Smooth muscle cell (in vitro differentiated cells): ENCODE measurements around the gene AZIN2. TPM values are rescaled to one million over a fixed set of nuclear protein-coding genes. Genes with fewer than 3 reads are reported as not detected.
A peak's percentile ranks its signal among the peaks of the same experiment; 100 is the strongest.

Experiments
- DNase-seq: peaks from one replicate; lab custom pipeline; 2025; ENCODE audit not compliant: unreplicated experiment; lab: John Stamatoyannopoulos, UW
- H2AFZ ChIP-seq: fragments of 200-600 bp; sonication (generic); 2 replicates; pipeline ENCODE4 v1.6.0; 2016; ENCODE audit warnings: antibody characterized with exemption, low read depth, mild to moderate bottlenecking
- H3F3A ChIP-seq: fragments of 200-600 bp; sonication (generic); 2 replicates; pipeline ENCODE4 v1.6.0; 2017; ENCODE audit warnings: antibody characterized with exemption, low read depth
- H3K27ac ChIP-seq: fragments of 200-600 bp; sonication (generic); 2 replicates; pipeline ENCODE4 v1.5.1; 2016; ENCODE audit warnings: low read depth, mild to moderate bottlenecking
- H3K27me3 ChIP-seq: fragments of 200-600 bp; sonication (generic); 2 replicates; pipeline ENCODE4 v1.6.1; 2016; ENCODE audit warnings: low read depth, mild to moderate bottlenecking
- H3K36me3 ChIP-seq: fragments of 200-600 bp; sonication (generic); 2 replicates; pipeline ENCODE4 v1.5.1; 2016; ENCODE audit warnings: low read depth
- H3K4me1 ChIP-seq: fragments of 200-600 bp; sonication (generic); 2 replicates; pipeline ENCODE4 v1.5.1; 2016; ENCODE audit warnings: low read depth
- H3K4me2 ChIP-seq: fragments of 200-600 bp; sonication (generic); 2 replicates; pipeline ENCODE4 v1.6.0; 2016; ENCODE audit warnings: mild to moderate bottlenecking
- H3K4me3 ChIP-seq: fragments of 200-600 bp; sonication (generic); 2 replicates; pipeline ENCODE4 v1.5.1; 2016; ENCODE audit warnings: mild to moderate bottlenecking
- H3K79me2 ChIP-seq: fragments of 200-600 bp; sonication (generic); 2 replicates; pipeline ENCODE4 v1.6.0; 2016; ENCODE audit warnings: low read depth, mild to moderate bottlenecking
- H3K9ac ChIP-seq: fragments of 200-600 bp; sonication (generic); 2 replicates; pipeline ENCODE4 v1.6.0; 2016; ENCODE audit warnings: low read depth
- H3K9me3 ChIP-seq: fragments of 200-600 bp; sonication (generic); replicated peaks from 2 replicates; pipeline ENCODE4 v1.5.1; 2016; ENCODE audit warnings: low read depth
- H4K20me1 ChIP-seq: fragments of 200-600 bp; sonication (generic); 2 replicates; pipeline ENCODE4 v1.6.0; 2016; ENCODE audit warnings: low read depth
- WGBS: methylation state at CpG from one replicate; pipeline ENCODE4 v1.1.7; 2016; ENCODE audit warnings: low lambda C conversion rate; 5-methylcytosine and 5-hydroxymethylcytosine counted together
- polyA plus RNA-seq: library from polyadenylated mRNA; unstranded; fragments of >200 nt; fragmentation: Nextera tagmentation; extraction: Ambion mirVana; gene quantifications from 2 replicates; pipeline ENCODE4 v1.2.1, GENCODE V29; 2016
- total RNA-seq: library from RNA; depleted of rRNA; stranded (reverse); fragments of >200 nt; gene quantifications from 2 replicates; pipeline ENCODE4 v1.2.3, GENCODE V29; 2014
- TF ChIP-seq, protein P1 (sequence below): fragments of 200-600 bp; sonication (generic); IDR thresholded peaks from 2 replicates; pipeline ENCODE4 v1.5.1; 2017; ENCODE audit warnings: borderline replicate concordance, mild to moderate bottlenecking, antibody characterized with exemption; ENCODE audit not compliant: insufficient read depth, poor library complexity, severe bottlenecking

Gene AZIN2
- total and polyA plus RNA-seq, 2 experiments from 2014 or later, result 7.9 to 33.5 TPM

DNA sequence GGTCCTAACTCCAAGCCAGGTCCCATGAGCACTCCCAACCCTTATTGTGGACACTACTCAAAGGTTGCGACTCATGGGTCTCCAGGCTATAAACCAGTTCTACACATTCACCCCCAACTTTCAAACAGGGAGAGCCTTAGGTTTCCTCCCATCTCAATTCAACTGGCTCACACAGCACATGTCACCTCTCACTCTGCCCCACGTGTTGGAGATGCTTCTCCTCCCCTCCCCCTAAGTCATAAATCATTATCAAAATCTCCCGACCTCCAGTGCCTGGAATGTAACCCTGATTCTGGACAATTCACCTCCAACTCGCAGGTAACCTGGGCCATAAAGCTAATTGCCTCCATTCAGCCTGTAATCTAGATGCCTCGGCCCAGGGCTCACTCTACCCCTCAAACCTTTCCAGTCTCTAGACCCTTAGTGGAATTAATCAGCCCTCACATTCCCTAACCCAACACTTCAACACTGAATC is 44.9 kb upstream of the AZIN2 start:
- Histone ChIP-seq H3K9ac (peak overlapping the region; percentile 94), H3K27ac (peak overlapping the region; percentile 73), H3K9me3 (no peaks in the 10 kb centered on the region), H3F3A (no peaks in the 10 kb centered on the region), H3K4me1 (peaks cover 14% of the 10 kb centered on the region), H3K79me2 (peaks cover 55% of the 10 kb centered on the region), H3K4me2 (peak overlapping the region; percentile 99), H2AFZ (peak overlapping the region; percentile 78), H3K4me3 (peak overlapping the region; percentile 94), H3K27me3 (no peaks in the 10 kb centered on the region), H3K36me3 (no peaks in the 10 kb centered on the region), H4K20me1 (peaks cover 45% of the 10 kb centered on the region)
- no peak for DNase-seq
- 9% methylated on average over 5 of the region's 5 CpGs for WGBS
- TF ChIP-seq, protein P1, sequence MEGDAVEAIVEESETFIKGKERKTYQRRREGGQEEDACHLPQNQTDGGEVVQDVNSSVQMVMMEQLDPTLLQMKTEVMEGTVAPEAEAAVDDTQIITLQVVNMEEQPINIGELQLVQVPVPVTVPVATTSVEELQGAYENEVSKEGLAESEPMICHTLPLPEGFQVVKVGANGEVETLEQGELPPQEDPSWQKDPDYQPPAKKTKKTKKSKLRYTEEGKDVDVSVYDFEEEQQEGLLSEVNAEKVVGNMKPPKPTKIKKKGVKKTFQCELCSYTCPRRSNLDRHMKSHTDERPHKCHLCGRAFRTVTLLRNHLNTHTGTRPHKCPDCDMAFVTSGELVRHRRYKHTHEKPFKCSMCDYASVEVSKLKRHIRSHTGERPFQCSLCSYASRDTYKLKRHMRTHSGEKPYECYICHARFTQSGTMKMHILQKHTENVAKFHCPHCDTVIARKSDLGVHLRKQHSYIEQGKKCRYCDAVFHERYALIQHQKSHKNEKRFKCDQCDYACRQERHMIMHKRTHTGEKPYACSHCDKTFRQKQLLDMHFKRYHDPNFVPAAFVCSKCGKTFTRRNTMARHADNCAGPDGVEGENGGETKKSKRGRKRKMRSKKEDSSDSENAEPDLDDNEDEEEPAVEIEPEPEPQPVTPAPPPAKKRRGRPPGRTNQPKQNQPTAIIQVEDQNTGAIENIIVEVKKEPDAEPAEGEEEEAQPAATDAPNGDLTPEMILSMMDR, result no peak

DNA sequence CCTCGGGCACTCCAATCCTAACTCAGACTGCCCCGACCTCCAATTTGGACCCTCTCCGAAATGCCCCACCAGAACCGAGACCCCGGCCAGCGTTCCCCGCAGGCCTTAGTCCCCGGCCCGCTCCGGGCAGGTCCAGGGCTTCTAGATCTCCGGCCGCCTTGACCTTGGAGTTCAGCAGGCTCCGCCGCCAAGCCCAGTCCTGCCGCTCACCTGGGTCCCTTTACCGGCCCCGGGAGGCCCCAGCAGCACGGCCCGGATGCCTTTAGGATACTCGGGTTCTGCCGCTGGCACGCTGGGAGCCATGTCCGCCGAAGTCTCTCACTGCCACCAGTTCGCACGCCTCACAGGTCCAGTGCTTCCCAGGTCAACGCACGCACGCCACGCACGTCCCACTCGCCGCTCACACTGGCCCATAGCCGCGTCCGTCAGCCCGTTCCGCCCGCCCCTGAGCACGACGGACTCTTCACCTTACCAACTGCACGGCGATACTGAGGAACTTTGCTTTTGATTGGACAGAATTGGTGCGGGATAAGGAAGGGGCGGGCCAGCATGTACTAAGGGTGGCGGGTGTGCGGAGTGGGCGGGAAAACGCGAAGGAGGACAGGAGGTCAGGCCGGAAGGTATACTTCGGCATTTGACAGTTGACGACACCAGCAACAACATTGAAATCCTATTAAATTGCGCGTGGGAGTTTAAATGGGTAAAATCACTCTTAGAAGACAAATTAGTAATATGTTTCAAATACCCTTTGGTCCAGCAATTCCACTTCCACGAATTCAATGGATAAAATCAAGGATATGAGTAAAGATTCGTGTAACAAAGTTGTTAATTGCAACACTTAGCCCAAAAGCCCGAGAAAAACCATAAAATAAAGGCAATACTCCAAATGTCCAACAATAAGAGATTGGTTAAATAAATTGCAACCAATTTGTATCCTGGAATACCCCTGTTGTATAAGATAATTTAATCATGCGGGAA is 44.1 kb upstream of the AZIN2 start, which contains the start of gene AK2:
TSS of gene AK2 (minus strand) at position 358 of the 978 bp plus-strand sequence. CDS start at position 303, 55 bp downstream.
- Histone ChIP-seq H2AFZ (peak within 1 kb of the TSS; percentile 78), H3K79me2 (peaks cover 48% of the 10 kb centered on the region), H3K27ac (peak within 1 kb of the TSS; percentile 73), H3F3A (no peaks in the 10 kb centered on the region), H3K4me2 (peak within 1 kb of the TSS; percentile 99), H3K36me3 (no peaks in the 10 kb centered on the region), H3K9ac (peak within 1 kb of the TSS; percentile 94), H3K4me1 (peaks cover 14% of the 10 kb centered on the region), H4K20me1 (peaks cover 38% of the 10 kb centered on the region), H3K27me3 (no peaks in the 10 kb centered on the region), H3K9me3 (no peaks in the 10 kb centered on the region), H3K4me3 (peak within 1 kb of the TSS; percentile 94)
- TF ChIP-seq, protein P1, result no peak
- DNase-seq, result peak; percentile 77
- WGBS, result 8% methylated on average over 59 of the region's 59 CpGs

DNA sequence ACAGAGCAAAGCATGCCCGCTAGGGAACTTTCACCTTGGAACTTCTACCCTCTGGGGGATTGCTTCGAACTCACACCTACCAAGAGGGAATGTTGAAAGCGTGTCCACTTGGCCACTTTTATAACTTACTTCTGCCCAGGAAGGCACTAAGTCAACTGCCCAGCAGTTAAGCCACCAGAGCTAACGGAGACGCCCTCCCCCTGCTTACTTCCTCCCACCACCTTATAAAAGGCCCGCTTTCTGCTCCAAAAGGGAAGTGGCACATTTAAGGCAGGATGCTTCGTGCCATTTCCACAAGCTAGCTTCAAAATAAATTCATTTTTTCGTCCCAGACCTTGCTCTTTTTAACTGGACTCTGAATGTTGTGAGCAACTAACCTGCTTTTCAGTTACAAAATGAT is 41.1 kb upstream of the AZIN2 start:
- Histone ChIP-seq H3K36me3 (no peaks in the 10 kb centered on the region), H3K4me2 (no peak overlapping the region), H3K79me2 (peaks cover 18% of the 10 kb centered on the region), H3K27me3 (no peaks in the 10 kb centered on the region), H2AFZ (no peak overlapping the region), H3K4me3 (no peak overlapping the region), H4K20me1 (peaks cover 10% of the 10 kb centered on the region), H3K27ac (no peak overlapping the region), H3K9me3 (no peaks in the 10 kb centered on the region), H3K9ac (no peak overlapping the region), H3F3A (no peaks in the 10 kb centered on the region), H3K4me1 (peaks cover 14% of the 10 kb centered on the region)
- 72% methylated on average over 8 of the region's 8 CpGs for WGBS
- DNase-seq, result no peak
- TF ChIP-seq, protein P1, result no peak
